Endothelial cell of umbilical vein (primary cell): ENCODE measurements around the gene C6orf89. TPM values are rescaled to one million over a fixed set of nuclear protein-coding genes. Genes with fewer than 3 reads are reported as not detected.

Experiments
- BruUV-seq: library from RNA; stranded (reverse); fragments of 400-500 nt; replicated peaks from 2 replicates; lab custom pipeline; 2021; lab: Mats Ljungman, UMichigan
- CTCF ChIA-PET: fragments of 300-600, 350-600 bp; sonication (Branson Sonifier 250); formaldehyde crosslinking; loops from one replicate; lab custom pipeline; 2021; ENCODE audit warnings: antibody characterized with exemption, inconsistent platforms; lab: Charles Lee
- POLR2A ChIA-PET: fragments of 300-600, 350-600 bp; sonication (Branson Sonifier 250); formaldehyde crosslinking; loops from one replicate; lab custom pipeline; 2021; ENCODE audit warnings: antibody characterized with exemption, inconsistent platforms; lab: Charles Lee
- DNase-seq: peaks from one replicate; pipeline ENCODE4 v3.0.0-alpha.2; 2011; ENCODE audit warnings: low read depth, low spot score
- FAIRE-seq: peaks from 2 replicates; lab custom pipeline; 2011; peaks lifted over from hg19 to GRCh38; lab: Jason Lieb, UNC
- H2AFZ ChIP-seq: 2 replicates; pipeline ENCODE4 v1.6.0; 2012; ENCODE audit warnings: low read depth, low read length, control low read depth, inconsistent platforms
- H3K27ac ChIP-seq: 2 replicates; pipeline ENCODE4 v1.5.1; 2011; ENCODE audit warnings: low read depth, mild to moderate bottlenecking, control low read depth, low read length, moderate library complexity; ENCODE audit not compliant: insufficient read depth
- H3K27me3 ChIP-seq, 2 experiments: 2 replicates each; pipeline versions ENCODE4 v1.6.0 to v1.6.1; 2011; ENCODE audit warnings: low read length in 2 of 2, mixed read lengths in 1 of 2; ENCODE audit not compliant: control insufficient read depth in 2 of 2, insufficient read depth in 2 of 2
- H3K36me3 ChIP-seq, 2 experiments: 2 replicates in 1 of 2; 3 replicates in 1 of 2; pipeline ENCODE4 v1.5.1; 2011; ENCODE audit warnings: low read length in 2 of 2, mild to moderate bottlenecking in 1 of 2, moderate library complexity in 1 of 2; ENCODE audit not compliant: control insufficient read depth in 2 of 2, insufficient read depth in 2 of 2; ENCODE audit errors: extremely low read depth in 1 of 2
- H3K4me1 ChIP-seq: 3 replicates; pipeline ENCODE4 v1.5.1; 2011; ENCODE audit warnings: mild to moderate bottlenecking, low read length; ENCODE audit not compliant: control insufficient read depth, insufficient read depth; ENCODE audit errors: extremely low read depth
- H3K4me2 ChIP-seq: 2 replicates; pipeline ENCODE4 v1.6.1; 2011; ENCODE audit warnings: low read length, control low read depth, mixed read lengths; ENCODE audit not compliant: insufficient read depth
- H3K4me3 ChIP-seq, 3 experiments: fragments of 200-600 bp in 1 of 3; sonication (generic), shearing (Covaris generic) in 1 of 3; replicated peaks in 1 of 3; 2 replicates each; pipeline ENCODE4 v1.5.1; 2011 to 2016; ENCODE audit warnings: control low read depth in 3 of 3, low read length in 3 of 3, mild to moderate bottlenecking in 2 of 3, inconsistent platforms in 1 of 3, low read depth in 1 of 3, moderate library complexity in 1 of 3; ENCODE audit not compliant: insufficient read depth in 1 of 3
- H3K79me2 ChIP-seq: 2 replicates; pipeline ENCODE4 v1.6.0; 2012; ENCODE audit warnings: low read length, inconsistent platforms; ENCODE audit not compliant: control insufficient read depth, insufficient read depth
- H3K9ac ChIP-seq: replicated peaks from 2 replicates; pipeline ENCODE3; 2011; ENCODE audit warnings: low read length, control low read depth; ENCODE audit not compliant: insufficient read depth; ENCODE audit errors: extremely low read depth
- H3K9me1 ChIP-seq: replicated peaks from 3 replicates; pipeline ENCODE4 v1.6.0; 2011; ENCODE audit warnings: mild to moderate bottlenecking, low read length; ENCODE audit not compliant: control insufficient read depth, insufficient read depth; ENCODE audit errors: extremely low read depth
- H3K9me3 ChIP-seq: replicated peaks from 2 replicates; pipeline ENCODE4 v1.5.1; 2012; ENCODE audit warnings: low read length, inconsistent platforms; ENCODE audit not compliant: control insufficient read depth, insufficient read depth
- H4K20me1 ChIP-seq: replicated peaks from 2 replicates; pipeline ENCODE3; 2011; ENCODE audit warnings: mild to moderate bottlenecking, low read length; ENCODE audit not compliant: control insufficient read depth, insufficient read depth; ENCODE audit errors: extremely low read depth
- CTCF ChIP-seq, 2 donors: IDR thresholded peaks; 1 replicate in 1 of 2; 2 replicates in 1 of 2; pipeline ENCODE4 v1.5.1; 2011; ENCODE audit warnings: low read length in 2 of 2, mild to moderate bottlenecking in 2 of 2, moderate library complexity in 2 of 2, control low read depth in 1 of 2, inconsistent platforms in 1 of 2, low read depth in 1 of 2; ENCODE audit not compliant: insufficient read depth in 1 of 2; ENCODE audit errors: extremely low read depth in 1 of 2
- EZH2 ChIP-seq: IDR thresholded peaks from 2 replicates; pipeline ENCODE4 v1.6.1; 2012; ENCODE audit warnings: borderline replicate concordance, low read depth, mild to moderate bottlenecking, moderate library complexity, low read length, inconsistent platforms; ENCODE audit not compliant: severe bottlenecking
- FOS ChIP-seq: IDR thresholded peaks from 2 replicates; pipeline ENCODE4 v1.6.1; 2011; ENCODE audit warnings: mild to moderate bottlenecking, low read length, moderate library complexity, borderline replicate concordance; ENCODE audit not compliant: insufficient read depth
- GATA2 ChIP-seq: IDR thresholded peaks from 2 replicates; pipeline ENCODE4 v1.7.0; 2011; ENCODE audit warnings: low read depth, mild to moderate bottlenecking, moderate library complexity, mixed read lengths, low read length; ENCODE audit not compliant: insufficient read length, insufficient read depth
- JUN ChIP-seq: IDR thresholded peaks from 2 replicates; pipeline ENCODE4 v1.6.1; 2011; ENCODE audit warnings: borderline replicate concordance, low read depth; ENCODE audit not compliant: insufficient read length, insufficient read depth
- MAX ChIP-seq: IDR thresholded peaks from 2 replicates; pipeline ENCODE4 v1.6.1; 2011; ENCODE audit not compliant: insufficient read depth, insufficient read length
- MYC ChIP-seq: IDR thresholded peaks from one replicate; pipeline ENCODE4 v1.6.1; 2011; ENCODE audit warnings: mild to moderate bottlenecking, low read depth, low read length
- POLR2A ChIP-seq: IDR thresholded peaks from 2 replicates; pipeline ENCODE4 v1.6.1; 2012; ENCODE audit warnings: low read depth, mild to moderate bottlenecking, control low read depth, low read length
- POLR2AphosphoS5 ChIP-seq: IDR thresholded peaks from 2 replicates; pipeline ENCODE4 v1.6.1; 2012; ENCODE audit warnings: low read depth, mild to moderate bottlenecking, control low read depth, low read length, moderate library complexity; ENCODE audit not compliant: insufficient read depth
- dilution Hi-C: fragments of 300-500 bp; cut with MboI; formaldehyde crosslinking; loops from one replicate; pipeline ENCODE4 v1.15.0; 2019; ENCODE audit warnings: low sequenced_read_pairs; ENCODE audit not compliant: extremely low pct_ligation_motif_present
- intact Hi-C: fragments of 100-400 bp; cut with micrococcal nuclease; formaldehyde crosslinking; loops from one replicate; pipeline ENCODE4 v1.10.0; 2022
- polyA plus RNA-seq, 4 experiments: library from polyadenylated mRNA; depleted of rRNA in 3 of 4; stranded (reverse) in 3 of 4; unstranded in 1 of 4; fragments of >200 nt; gene quantifications; 2 replicates each; pipeline versions ENCODE4 v1.2.1 to v1.2.3, GENCODE V29; 2011 to 2012; ENCODE audit warnings: missing spikeins in 1 of 4
- total RNA-seq: library from RNA; stranded (reverse); gene quantifications from 2 replicates; pipeline ENCODE4 v1.2.3, GENCODE V29; 2021

The C6orf89 gene
- total and polyA plus RNA-seq, 2 donors (not counting 3 experiments of a cell fraction or from before 2014, with no cell fraction given), result 18.2 to 34.0 TPM

GRCh38 chr6:36867471-36868224 lies 18.1 kb upstream of the C6orf89 start:
- H3K36me3 ChIP-seq, result peaks cover 4 to 6% of the 10 kb centered on the region in 2 experiments
- H3K4me2 ChIP-seq, result no peak overlapping the region
- H3K9ac ChIP-seq, result no peak overlapping the region
- FAIRE-seq, result no peak
- intact Hi-C loops (no loop called here), dilution Hi-C loops (no loop called here)
- no peaks in the 10 kb centered on the region for H3K27me3 ChIP-seq
- H3K79me2 ChIP-seq, result peaks cover 36% of the 10 kb centered on the region
- TF ChIP-seq CTCF (IDR thresholded peaks at IDR 0.05; ENCODE audit: extremely low read depth in 1 of 2, insufficient read depth in 1 of 2, low read depth in 1 of 2, low read length in 2 of 2) (no peak), EZH2 (no peak), JUN (no peak), POLR2A (no peak), MYC (no peak), GATA2 (no peak), MAX (no peak), FOS (no peak), POLR2AphosphoS5 (no peak)
- H3K9me1 ChIP-seq, result no peaks in the 10 kb centered on the region
- H2AFZ ChIP-seq, result no peak overlapping the region
- H3K4me3 ChIP-seq, result no peak overlapping the region
- CTCF ChIA-PET, result interaction anchor here (0.9 kb wide), 1 partner anchor 102 kb away, joined by 3 read pairs; no protein-coding TSS in a partner anchor
- H4K20me1 ChIP-seq, result no peaks in the 10 kb centered on the region
- POLR2A ChIA-PET, result no interaction called here
- no peaks in the 10 kb centered on the region for H3K9me3 ChIP-seq
- no peak overlapping the region for H3K27ac ChIP-seq
- DNase-seq, result no peak
- no TSS peak for BruUV-seq
- H3K4me1 ChIP-seq, result peaks cover 8% of the 10 kb centered on the region
